DMS79 treated with DMSO at 0.1 percent for 48 hours (cell line): ENCODE results near the gene NUCKS1.
"Not testable (repeated sequence)": the region's sequence is repeated elsewhere in the genome, so short reads cannot be mapped to it uniquely, and the experiment has no call there.

Source experiments
- DNase-seq: peaks from one replicate; lab custom pipeline; 2025; lab: John Stamatoyannopoulos, UW

The NUCKS1 gene

GRCh38 chr1:205729945-205730610, 19.9 kb downstream of the NUCKS1 start:
- DNase-seq = no peak

DNA sequence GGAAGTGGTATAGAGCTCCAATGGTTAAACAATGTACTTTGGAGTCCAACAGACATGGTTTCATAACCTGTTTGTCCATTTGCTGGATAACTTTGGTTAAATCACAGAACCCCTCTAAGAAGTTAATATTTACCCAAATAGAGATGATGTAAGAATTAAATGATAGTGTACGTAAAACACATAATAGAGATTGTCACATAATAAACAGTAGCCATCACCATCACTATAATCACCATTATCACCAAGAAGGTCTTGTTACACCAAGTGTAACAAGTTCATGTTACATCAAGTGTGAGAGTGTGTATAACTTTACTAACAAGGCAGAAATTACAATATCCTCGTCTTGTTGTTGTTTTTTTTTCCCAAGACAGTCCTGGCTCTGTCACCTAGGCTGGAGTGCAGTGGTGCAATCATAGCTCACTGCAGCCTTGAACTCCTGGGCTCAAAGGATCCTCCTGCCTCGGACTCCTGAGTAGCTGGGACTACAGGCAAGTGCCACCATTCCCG, 23.3 kb downstream of the NUCKS1 start:
- no peak for DNase-seq

GRCh38 chr1:205725514-205725913, 24.5 kb downstream of the NUCKS1 start:
- DNase-seq = no peak

GRCh38 chr1:205720740-205721139, 29.2 kb downstream of the NUCKS1 start:
- DNase-seq = not testable (repeated sequence)

DNA sequence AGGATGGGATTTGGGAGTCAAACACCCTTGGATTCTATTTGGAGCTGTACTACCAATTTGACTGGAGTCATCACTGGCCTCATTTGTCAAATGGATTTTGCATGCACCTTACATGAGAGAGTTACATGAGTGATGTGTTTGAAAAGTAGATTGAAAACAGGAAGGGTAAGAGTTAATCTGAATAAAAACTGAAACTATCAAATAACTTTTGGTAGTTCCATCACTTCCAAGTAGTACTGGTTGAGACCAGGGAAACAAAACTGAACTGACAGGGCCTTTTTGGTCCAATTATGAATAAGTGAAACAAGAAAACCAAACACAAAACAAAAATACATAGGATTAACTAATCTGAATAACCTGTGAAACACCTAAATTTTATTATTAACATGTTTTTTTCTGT, 30.2 kb downstream of the NUCKS1 start:
- no peak for DNase-seq

- DNase-seq = no peak
Measured at GRCh38 chr1:205719015-205719414, 31.0 kb downstream of the NUCKS1 start.

GRCh38 chr1:205716371-205717132, 33.4 kb downstream of the NUCKS1 start:
- no peak for DNase-seq

GRCh38 chr1:205715628-205716027, 34.4 kb downstream of the NUCKS1 start:
- no peak for DNase-seq

DNA sequence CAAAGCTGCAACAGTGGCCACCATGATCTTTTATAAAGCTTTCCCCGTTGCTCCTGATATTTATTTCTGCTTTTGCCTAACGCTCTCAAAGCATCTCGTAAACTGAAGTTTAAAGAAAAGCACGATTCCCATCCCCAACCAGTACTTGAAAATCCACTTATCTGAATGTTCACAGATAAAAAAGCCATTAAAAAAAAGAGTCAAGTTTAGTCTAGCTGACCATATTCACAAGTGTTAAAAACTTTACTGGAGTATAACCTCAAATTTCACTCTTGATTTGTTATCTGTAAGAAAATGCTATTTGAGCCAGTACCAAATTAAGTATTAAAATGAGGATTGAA, 35.1 kb downstream of the NUCKS1 start:
- no peak for DNase-seq

- no peak for DNase-seq
Measured at GRCh38 chr1:205714190-205714905, 35.6 kb downstream of the NUCKS1 start.

DNA sequence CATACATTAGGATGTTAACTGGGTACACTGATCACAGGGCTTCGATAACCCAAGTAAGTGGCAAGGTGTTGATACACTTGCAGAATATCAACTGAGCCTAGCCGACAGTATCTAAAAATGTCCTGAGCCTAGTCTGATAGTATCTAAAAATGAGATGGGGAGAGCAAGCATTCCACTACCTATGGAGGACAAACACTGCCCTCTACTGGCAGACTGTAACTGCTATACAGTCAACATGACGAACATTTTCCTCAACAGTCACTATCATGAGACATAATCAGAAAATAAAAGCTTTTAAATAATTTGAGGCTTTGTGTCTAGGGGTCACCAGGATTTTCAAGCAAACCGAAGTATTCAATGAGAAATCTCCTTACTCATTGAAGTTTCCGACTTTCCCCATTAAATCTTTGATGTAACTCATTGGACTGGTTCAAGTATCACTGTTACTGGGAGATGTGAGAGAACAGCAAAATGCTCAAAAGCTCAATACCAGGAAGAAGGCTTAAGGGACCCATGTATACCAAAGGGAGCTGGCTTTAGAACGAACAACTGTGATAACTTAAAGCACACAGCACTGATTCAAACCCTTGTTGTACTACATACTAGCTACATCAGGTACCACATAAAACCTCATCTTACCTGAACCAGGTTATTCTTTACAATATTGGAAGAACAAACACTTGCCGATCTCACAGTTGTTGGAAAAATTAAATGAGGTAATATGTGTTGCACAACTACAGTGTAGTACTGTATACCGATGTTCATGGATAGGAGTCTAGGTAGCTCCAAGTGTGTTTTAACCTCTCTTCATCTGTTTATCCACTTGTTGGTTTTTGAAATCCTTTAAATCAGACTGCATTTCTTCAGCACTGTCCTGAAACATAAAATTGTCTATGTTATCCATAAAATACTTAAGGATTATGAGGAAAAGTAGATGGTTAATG, 38.6 kb downstream of the NUCKS1 start:
- DNase-seq = peak; percentile 61

DNA sequence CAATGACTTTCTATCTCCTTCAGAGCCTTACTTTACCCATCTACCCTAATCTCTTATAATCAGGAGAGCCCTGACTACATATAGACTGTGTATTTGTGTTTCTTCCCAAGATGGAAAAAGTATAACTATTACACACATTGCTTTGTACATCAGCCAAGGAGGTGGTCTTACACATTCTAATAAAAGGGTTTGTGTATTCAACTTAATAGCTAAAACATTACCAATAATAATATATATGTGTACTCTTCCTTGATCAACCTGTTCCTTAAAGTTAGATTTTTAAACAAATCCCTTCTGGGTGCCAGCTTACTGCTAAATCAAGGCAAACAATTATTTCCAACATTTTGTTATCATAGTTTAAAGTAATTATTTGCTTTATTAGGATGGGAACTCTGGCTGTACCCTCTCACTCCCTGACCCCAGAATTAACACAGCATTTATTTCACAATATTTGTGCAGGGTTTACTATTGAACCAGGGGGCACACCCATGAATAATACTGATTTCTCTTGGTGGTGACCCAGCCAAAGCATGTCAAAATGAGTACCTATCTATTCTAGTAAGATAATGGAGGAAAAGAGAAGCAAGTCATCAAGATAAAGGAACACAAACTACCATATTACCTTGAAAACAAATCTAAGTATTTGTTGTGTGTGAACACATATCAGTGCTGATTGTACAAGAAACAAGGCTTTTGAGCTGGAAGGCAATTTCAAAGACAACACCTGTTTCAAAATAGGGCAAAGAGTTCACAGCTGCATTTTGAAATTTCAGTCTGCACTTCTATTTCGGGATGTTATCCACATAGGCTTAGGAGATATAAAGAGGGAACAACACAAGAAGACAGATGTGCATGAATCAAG, 39.5 kb downstream of the NUCKS1 start:
- DNase-seq = no peak

DNA sequence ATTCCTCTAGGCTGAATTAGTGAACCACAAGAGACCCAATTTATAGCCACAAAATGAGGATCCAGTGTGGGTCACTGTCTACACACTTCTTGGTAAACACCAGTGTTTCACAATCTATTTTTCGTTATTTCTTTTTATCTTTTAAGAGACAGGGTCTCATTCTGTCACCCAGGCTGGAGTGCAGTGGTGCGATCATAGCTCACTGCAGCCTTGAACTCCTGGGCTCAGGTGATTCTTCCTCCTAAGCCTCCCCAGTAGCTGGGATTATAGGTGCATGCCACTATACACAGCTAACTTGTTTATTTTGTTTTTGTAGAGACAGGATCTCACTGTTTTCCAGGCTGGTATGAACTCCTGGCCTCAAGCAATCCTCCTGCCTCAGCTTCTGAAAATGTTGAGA, 40.3 kb downstream of the NUCKS1 start:
- DNase-seq = no peak

GRCh38 chr1:205709059-205709398, 41.0 kb downstream of the NUCKS1 start:
- DNase-seq = no peak

DNA sequence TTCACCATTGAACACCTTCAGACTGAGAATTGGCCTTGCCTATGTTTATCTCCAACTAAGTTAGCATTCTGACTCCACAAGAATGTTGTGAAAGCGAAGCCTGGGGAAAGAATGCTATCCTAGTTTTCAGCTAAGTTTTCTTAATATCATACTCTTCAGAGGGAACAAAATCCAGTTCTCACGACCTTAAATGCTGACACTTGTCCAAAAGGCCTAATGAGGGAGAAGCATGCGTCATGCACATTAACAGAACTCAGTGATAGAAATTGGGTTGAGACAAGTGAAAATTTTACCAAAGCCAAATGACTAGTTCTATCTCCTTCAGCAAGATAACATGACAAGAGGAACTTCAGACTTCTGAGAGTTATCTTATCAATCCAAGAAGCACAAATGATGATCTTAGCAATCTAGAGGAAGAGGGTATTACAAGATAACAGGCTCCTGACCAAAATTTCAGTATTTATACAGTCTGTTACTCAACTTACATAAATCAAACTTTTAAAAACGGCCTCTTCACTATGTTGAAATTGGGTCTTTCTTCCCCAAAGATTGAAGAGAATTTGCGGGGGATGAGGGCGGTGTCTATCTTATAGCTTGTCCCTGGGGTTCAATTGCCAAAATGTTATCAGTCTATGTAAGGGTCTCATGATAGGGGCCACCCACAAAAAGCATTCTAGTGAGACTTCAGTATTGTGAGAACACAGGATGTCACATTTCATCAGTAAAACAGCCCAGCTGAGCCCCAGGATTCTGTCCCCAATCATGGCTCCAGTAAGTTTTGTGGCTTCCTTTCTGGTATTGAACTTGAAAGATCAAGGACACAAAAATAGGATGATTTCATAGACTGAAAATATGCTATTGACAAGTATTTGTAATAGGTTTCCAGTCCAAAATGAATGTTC, 43.1 kb downstream of the NUCKS1 start:
- no peak for DNase-seq

DNA sequence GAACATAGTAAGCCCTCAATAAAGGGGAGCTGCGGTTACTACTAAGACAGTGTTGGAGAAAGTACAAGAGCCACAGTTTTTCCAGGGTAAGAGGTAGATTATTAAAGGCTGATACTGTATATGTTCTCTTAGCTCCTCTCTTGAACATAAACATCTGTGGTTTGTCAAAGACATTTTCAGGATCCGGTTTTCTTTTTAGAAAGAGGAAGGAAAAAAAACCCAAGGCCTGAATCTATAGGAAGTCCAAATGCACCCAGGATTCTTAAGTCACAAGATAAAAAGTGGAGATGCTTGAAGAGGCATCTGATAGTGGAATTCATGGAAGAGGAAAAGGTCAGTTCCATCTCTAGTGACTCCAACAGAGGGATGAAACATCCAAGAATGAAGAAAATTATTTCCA, 45.1 kb downstream of the NUCKS1 start:
- no peak for DNase-seq

DNA sequence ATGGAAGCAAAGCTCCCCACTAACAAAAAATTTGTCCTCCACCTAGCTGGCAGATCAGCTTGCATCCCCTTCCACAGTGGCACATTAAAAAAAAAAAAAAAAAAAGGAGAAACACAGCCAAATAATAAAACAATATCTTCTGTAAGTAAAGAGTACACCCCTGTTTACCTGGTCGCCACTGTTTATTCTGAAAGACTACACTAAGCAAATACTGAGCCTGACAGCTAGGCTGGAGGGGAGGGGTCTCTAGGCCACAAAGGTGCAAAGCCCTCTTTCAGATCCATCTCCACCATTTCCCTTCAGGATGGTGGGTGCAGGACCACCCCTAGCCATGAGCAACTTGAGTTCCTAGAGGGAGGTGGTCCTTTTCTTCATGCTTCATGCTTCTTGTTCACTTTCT, 46.9 kb downstream of the NUCKS1 start:
- peak; percentile 26 for DNase-seq

GRCh38 chr1:205701891-205702290, 48.1 kb downstream of the NUCKS1 start:
- no peak for DNase-seq

DNA sequence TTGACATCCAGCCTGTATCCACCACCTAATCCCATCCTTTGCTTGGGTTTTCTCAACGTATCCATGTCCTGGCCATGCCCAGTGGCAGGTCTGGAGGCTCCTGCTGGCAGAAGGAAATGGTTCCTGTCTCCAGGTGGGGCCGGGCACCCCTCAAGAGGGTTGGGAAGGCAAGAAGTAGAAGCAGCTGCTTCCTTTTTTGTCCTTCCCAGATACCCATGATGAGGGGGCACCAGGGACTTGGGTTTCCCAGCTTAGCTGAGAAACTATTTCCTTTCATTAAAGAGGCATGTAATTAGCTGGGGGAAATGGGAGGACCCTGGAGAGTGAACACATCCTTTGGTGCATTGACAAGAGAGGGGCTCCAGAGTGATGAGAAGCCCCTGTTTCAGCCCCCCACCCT, 48.6 kb downstream of the NUCKS1 start:
- no peak for DNase-seq

DNA sequence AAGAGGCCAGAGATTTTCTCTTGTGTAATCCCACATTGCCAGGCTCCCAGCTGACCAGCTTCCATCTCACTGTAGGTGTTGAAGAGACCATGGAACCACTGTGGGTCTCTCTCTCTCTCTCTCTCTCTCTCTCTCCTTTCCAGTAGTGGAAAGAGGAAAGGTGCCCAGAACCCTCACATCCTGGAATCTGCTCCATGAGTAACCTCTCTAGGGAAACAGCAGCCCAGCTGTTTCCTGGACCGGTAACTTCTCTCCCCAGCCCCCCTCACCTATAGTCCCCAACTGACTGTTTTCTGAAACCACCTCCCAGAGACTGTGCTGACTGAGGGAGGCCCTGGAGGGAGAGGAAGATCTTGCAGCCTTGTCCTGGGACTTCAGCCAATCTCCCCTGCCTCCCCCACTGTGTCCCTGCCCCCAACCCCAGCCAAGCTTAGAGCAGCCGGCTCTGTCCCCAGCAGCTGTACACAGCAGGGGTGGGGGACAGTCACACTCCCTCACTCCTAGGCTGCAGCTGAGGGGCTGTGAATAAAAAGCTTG, 49.0 kb downstream of the NUCKS1 start:
- DNase-seq = no peak
